Measurements from ENCODE around the gene ATIC. TPM values are rescaled to one million over a fixed set of nuclear protein-coding genes. Genes with fewer than 3 reads are reported as not detected.

The ATIC gene
- polyA plus RNA-seq, 3 donors = 20.8 to 32.3 (median 21.6) TPM

DNA sequence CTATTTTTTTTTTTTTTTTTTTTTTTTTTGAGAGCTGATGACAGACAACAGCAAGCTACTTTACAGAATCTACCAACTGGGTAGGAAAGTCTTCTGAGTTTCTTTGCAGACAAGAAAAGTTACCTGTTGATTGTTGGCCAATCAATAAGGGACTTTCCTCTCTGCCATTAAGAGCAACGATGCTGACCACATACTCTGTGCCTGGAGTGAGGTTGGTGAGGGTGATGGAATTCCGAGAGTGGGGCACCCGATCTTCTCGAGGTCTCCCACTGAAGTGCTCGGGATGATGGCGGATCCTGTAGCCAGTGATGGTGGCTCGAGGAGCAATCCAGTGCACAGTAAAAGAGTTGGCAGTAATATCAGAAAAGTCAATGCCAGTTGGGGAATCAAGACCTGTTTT lies 74.7 kb downstream of the ATIC start:
- Histone ChIP-seq H2AFZ (ENCODE audit: insufficient read depth, low read depth, low read length, poor library complexity, severe bottlenecking) (no peak overlapping the region), H3K36me3 (replicated peaks in 1 of 2; ENCODE audit: control insufficient read depth in 1 of 2, insufficient read depth in 2 of 2, low read length in 2 of 2) (no peaks in the 10 kb centered on the region), H3K4me1 (ENCODE audit: control insufficient read depth in 1 of 2, insufficient read depth in 2 of 2, low read length in 2 of 2) (no peaks in the 10 kb centered on the region), H4K20me1 (ENCODE audit: insufficient read depth, low read length) (no peaks in the 10 kb centered on the region), H3K79me2 (ENCODE audit: insufficient read depth, low read length) (no peaks in the 10 kb centered on the region), H3K4me2 (replicated peaks; ENCODE audit: extremely low read depth, low read length, poor library complexity, severe bottlenecking) (no peak overlapping the region), H3K9ac (ENCODE audit: insufficient read depth, low read length, poor library complexity, severe bottlenecking) (no peak overlapping the region), H3K27me3 (ENCODE audit: control insufficient read depth in 2 of 2, insufficient read depth in 2 of 2, low read length in 2 of 2) (no peaks in the 10 kb centered on the region), H3K4me3 (replicated peaks in 1 of 3; ENCODE audit: low read depth in 2 of 3, low read length in 3 of 3) (no peak overlapping the region), H3K27ac (ENCODE audit: low read depth in 1 of 2, low read length in 2 of 2) (no peak overlapping the region), H3K9me3 (replicated peaks in 1 of 2; ENCODE audit: control insufficient read depth in 1 of 2, insufficient read depth in 1 of 2, low read length in 2 of 2) (no peaks in the 10 kb centered on the region)
- Mint-ChIP-seq H3K4me3 (no peak overlapping the region), H3K27ac (no peak overlapping the region), H3K9me3 (peaks cover 0 to 4% (median 0%) of the 10 kb centered on the region in 7 donors), H3K4me1 (no peaks in the 10 kb centered on the region), H3K36me3 (no peaks in the 10 kb centered on the region), H3K27me3 (ENCODE audit: low read depth in 3 of 3) (peaks cover 1 to 4% (median 2%) of the 10 kb centered on the region in 3 donors)
- 97% methylated on average over 7 of the region's 7 CpGs for WGBS (ENCODE audit: insufficient coverage)
- DNase-seq = no peak
- TF ChIP-seq, protein P1, sequence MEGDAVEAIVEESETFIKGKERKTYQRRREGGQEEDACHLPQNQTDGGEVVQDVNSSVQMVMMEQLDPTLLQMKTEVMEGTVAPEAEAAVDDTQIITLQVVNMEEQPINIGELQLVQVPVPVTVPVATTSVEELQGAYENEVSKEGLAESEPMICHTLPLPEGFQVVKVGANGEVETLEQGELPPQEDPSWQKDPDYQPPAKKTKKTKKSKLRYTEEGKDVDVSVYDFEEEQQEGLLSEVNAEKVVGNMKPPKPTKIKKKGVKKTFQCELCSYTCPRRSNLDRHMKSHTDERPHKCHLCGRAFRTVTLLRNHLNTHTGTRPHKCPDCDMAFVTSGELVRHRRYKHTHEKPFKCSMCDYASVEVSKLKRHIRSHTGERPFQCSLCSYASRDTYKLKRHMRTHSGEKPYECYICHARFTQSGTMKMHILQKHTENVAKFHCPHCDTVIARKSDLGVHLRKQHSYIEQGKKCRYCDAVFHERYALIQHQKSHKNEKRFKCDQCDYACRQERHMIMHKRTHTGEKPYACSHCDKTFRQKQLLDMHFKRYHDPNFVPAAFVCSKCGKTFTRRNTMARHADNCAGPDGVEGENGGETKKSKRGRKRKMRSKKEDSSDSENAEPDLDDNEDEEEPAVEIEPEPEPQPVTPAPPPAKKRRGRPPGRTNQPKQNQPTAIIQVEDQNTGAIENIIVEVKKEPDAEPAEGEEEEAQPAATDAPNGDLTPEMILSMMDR (IDR thresholded peaks at IDR 0.05) = no peak
- intact Hi-C loops (cut with micrococcal nuclease) = no loop called here

DNA sequence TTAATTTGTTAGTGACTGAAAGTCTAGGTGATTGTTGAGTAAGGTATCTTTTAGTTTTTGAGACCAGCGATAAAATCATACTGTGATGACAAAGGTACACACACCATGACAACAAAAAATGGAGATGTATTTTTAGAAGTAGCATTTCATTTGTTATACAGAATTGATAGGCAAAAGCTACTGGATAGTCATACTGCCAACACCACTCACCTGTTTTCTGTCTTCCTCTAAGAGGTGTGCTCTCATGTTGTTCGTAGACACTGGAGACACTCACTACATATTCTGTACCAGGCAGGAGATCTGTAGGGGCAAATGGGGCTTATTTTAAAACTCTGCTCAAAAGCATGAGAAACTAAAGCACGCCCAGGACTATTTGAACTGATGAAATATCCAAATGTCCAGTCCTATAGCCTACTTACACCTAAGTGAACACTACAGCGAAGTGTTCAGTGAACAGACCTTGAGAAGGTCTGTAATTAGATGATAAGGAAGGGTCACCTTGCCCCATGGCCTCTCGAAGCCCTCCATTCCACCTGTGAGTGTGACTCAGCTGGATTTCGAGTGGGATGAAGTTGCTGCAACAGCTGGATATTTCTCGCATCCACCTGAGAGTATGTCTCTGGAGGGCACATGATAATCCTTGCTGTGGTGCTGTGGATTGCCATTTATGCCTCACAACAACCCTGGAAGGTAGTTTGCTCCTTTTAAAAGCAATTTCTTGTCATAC lies 76.3 kb downstream of the ATIC start:
- no peak overlapping the region for H2AFZ ChIP-seq (ENCODE audit: insufficient read depth, low read depth, low read length, poor library complexity, severe bottlenecking)
- H3K4me1 ChIP-seq (ENCODE audit: control insufficient read depth in 1 of 2, insufficient read depth in 2 of 2, low read length in 2 of 2) = no peaks in the 10 kb centered on the region
- H3K27ac ChIP-seq (ENCODE audit: low read depth in 1 of 2, low read length in 2 of 2) = no peak overlapping the region
- WGBS (ENCODE audit: insufficient coverage) = 83% methylated on average over 1 of the region's 7 CpGs
- H3K4me3 Mint-ChIP-seq = no peak overlapping the region
- intact Hi-C loops (cut with micrococcal nuclease) = no loop called here
- peaks cover 0 to 5% (median 1%) of the 10 kb centered on the region in 3 donors for H3K27me3 Mint-ChIP-seq (ENCODE audit: low read depth in 3 of 3)
- H3K9ac ChIP-seq (ENCODE audit: insufficient read depth, low read length, poor library complexity, severe bottlenecking) = no peak overlapping the region
- DNase-seq = no peak
- no peak overlapping the region for H3K27ac Mint-ChIP-seq
- H3K4me3 ChIP-seq (replicated peaks in 1 of 3; ENCODE audit: low read depth in 2 of 3, low read length in 3 of 3) = no peak overlapping the region
- H3K9me3 Mint-ChIP-seq = peaks cover 0 to 4% (median 0%) of the 10 kb centered on the region in 7 donors
- no peak overlapping the region for H3K4me2 ChIP-seq (replicated peaks; ENCODE audit: extremely low read depth, low read length, poor library complexity, severe bottlenecking)
- no peaks in the 10 kb centered on the region for H3K27me3 ChIP-seq (ENCODE audit: control insufficient read depth in 2 of 2, insufficient read depth in 2 of 2, low read length in 2 of 2)
- no peaks in the 10 kb centered on the region for H3K9me3 ChIP-seq (replicated peaks in 1 of 2; ENCODE audit: control insufficient read depth in 1 of 2, insufficient read depth in 1 of 2, low read length in 2 of 2)
- TF ChIP-seq, protein P1 (IDR thresholded peaks at IDR 0.05) = no peak
- no peaks in the 10 kb centered on the region for H4K20me1 ChIP-seq (ENCODE audit: insufficient read depth, low read length)
- H3K36me3 Mint-ChIP-seq = no peaks in the 10 kb centered on the region
- H3K4me1 Mint-ChIP-seq = no peaks in the 10 kb centered on the region
- H3K36me3 ChIP-seq (replicated peaks in 1 of 2; ENCODE audit: control insufficient read depth in 1 of 2, insufficient read depth in 2 of 2, low read length in 2 of 2) = no peaks in the 10 kb centered on the region
- no peaks in the 10 kb centered on the region for H3K79me2 ChIP-seq (ENCODE audit: insufficient read depth, low read length)
